Chondrocyte (in vitro differentiated cells): ENCODE results near the gene CDC34. TPM values are rescaled to one million over a fixed set of nuclear protein-coding genes. Genes with fewer than 3 reads are reported as not detected.
A peak's percentile ranks its signal among the peaks of the same experiment; 100 is the strongest.

Experiments used
- DNase-seq: peaks from one replicate; pipeline ENCODE4 v3.0.0; 2021; ENCODE audit warnings: mixed read lengths, low spot score
- H3K27ac Mint-ChIP-seq: one replicate; pipeline ENCODE4 v1.8.0; 2021; ENCODE audit warnings: mild to moderate bottlenecking, moderate library complexity, mixed read lengths; ENCODE audit not compliant: unreplicated experiment
- H3K27me3 Mint-ChIP-seq: 2 replicates; pipeline ENCODE4 v1.8.0; 2021; ENCODE audit warnings: low read depth, mixed read lengths
- H3K36me3 Mint-ChIP-seq: 2 replicates; pipeline ENCODE4 v1.8.0; 2021; ENCODE audit warnings: low read depth, mixed read lengths
- H3K4me1 Mint-ChIP-seq: 2 replicates; pipeline ENCODE4 v1.8.0; 2021; ENCODE audit warnings: low read depth, mild to moderate bottlenecking, mixed read lengths
- H3K4me3 Mint-ChIP-seq: one replicate; pipeline ENCODE4 v1.8.0; 2021; ENCODE audit warnings: mild to moderate bottlenecking, moderate library complexity, mixed read lengths; ENCODE audit not compliant: unreplicated experiment
- H3K9me3 Mint-ChIP-seq: 2 replicates; pipeline ENCODE4 v1.8.0; 2021; ENCODE audit warnings: low read depth, mixed read lengths
- long read RNA-seq: library from polyadenylated mRNA; stranded (forward); transcript quantifications from one replicate; pipeline ENCODE4 v2.0.0, GENCODE V29; 2021
- total RNA-seq: library from RNA; stranded (reverse); gene quantifications from 3 replicates; pipeline ENCODE4 v1.2.1, GENCODE V29; 2021
- TF ChIP-seq, protein P1 (sequence below): fragments of 200-600 bp; sonication (generic); IDR thresholded peaks from 2 replicates; pipeline ENCODE4 v1.5.0; 2021; ENCODE audit warnings: antibody characterized with exemption, mild to moderate bottlenecking, moderate library complexity

The CDC34 gene, protein sequence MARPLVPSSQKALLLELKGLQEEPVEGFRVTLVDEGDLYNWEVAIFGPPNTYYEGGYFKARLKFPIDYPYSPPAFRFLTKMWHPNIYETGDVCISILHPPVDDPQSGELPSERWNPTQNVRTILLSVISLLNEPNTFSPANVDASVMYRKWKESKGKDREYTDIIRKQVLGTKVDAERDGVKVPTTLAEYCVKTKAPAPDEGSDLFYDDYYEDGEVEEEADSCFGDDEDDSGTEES
- total RNA-seq: 41.4 to 71.1 TPM (median 66.9 TPM) in 3 replicates
- long read RNA-seq, transcript CDC34-201 (5 exons, 1,471 nt): major isoform, 133 of 161 reads
- long read RNA-seq, partial matches to known transcripts: 16 of 161 reads
- long read RNA-seq, other reads (novel, unspliced or antisense): 8 of 161 reads

GRCh38 chr19:531753-532560 lies at the start of gene CDC34:
Gene CDC34, plus strand, starts transcription at chr19:531760. Its CDS starts 172 bp downstream, at chr19:531932.
- H3K4me3 Mint-ChIP-seq: peak within 1 kb of the TSS; percentile 88
- no peaks in the 10 kb centered on the region for H3K27me3 Mint-ChIP-seq
- H3K36me3 Mint-ChIP-seq: peaks cover 1% of the 10 kb centered on the region
- H3K9me3 Mint-ChIP-seq: no peaks in the 10 kb centered on the region
- peaks cover 18% of the 10 kb centered on the region for H3K4me1 Mint-ChIP-seq
- peak within 1 kb of the TSS; percentile 96 for H3K27ac Mint-ChIP-seq
- peak; percentile 79 for DNase-seq
- TF ChIP-seq, protein P1, sequence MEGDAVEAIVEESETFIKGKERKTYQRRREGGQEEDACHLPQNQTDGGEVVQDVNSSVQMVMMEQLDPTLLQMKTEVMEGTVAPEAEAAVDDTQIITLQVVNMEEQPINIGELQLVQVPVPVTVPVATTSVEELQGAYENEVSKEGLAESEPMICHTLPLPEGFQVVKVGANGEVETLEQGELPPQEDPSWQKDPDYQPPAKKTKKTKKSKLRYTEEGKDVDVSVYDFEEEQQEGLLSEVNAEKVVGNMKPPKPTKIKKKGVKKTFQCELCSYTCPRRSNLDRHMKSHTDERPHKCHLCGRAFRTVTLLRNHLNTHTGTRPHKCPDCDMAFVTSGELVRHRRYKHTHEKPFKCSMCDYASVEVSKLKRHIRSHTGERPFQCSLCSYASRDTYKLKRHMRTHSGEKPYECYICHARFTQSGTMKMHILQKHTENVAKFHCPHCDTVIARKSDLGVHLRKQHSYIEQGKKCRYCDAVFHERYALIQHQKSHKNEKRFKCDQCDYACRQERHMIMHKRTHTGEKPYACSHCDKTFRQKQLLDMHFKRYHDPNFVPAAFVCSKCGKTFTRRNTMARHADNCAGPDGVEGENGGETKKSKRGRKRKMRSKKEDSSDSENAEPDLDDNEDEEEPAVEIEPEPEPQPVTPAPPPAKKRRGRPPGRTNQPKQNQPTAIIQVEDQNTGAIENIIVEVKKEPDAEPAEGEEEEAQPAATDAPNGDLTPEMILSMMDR: no peak

- DNase-seq: no peak
- peaks cover 8% of the 10 kb centered on the region for H3K9me3 Mint-ChIP-seq
- no peaks in the 10 kb centered on the region for H3K27me3 Mint-ChIP-seq
- TF ChIP-seq, protein P1: peak; percentile 17
- H3K36me3 Mint-ChIP-seq: peaks cover 3% of the 10 kb centered on the region
- no peak overlapping the region for H3K27ac Mint-ChIP-seq
- no peak overlapping the region for H3K4me3 Mint-ChIP-seq
- H3K4me1 Mint-ChIP-seq: peaks cover 17% of the 10 kb centered on the region
Observed at GRCh38 chr19:482186-483041, 49.1 kb upstream of the CDC34 start.

DNA sequence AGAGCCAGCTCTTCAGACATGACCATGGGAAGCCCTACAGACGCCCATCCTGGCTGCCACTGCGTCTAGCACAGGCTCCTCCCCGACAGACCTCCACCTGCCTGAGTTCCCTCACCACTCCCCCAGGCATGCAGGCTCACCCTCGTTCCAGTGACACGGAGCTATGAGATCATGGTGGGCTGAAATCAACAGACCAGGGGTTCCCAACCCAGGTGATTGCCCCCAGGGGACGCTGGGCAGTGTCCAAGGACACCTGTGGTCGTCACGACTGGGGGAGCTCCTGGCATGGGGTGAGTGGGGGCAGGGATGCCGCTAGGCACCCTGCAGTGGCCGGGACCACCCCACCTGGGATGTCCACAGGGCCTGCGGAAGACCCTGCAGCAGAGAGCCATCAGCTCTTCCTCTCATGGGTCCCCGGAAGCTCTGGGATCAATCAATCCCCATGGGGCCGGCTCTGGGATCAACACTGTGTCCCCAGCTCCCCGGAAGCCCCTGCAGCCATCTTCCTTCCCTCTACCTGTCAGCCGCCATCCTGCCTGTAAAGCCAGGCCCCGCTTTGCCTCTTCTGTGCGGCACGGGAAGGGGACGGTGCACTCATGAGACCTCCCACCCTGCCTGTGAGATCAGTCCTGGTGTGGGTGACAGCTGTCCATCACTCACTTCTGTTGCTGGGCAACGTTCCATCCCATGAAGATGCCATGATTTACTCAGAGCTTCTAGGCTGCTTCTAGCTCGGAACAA lies 48.1 kb upstream of the CDC34 start:
- Mint-ChIP-seq H3K36me3 (peaks cover 3% of the 10 kb centered on the region), H3K9me3 (peaks cover 8% of the 10 kb centered on the region), H3K4me3 (no peak overlapping the region), H3K27me3 (no peaks in the 10 kb centered on the region), H3K27ac (no peak overlapping the region), H3K4me1 (peaks cover 22% of the 10 kb centered on the region)
- DNase-seq: no peak
- TF ChIP-seq, protein P1: no peak

GRCh38 chr19:484494-484893 lies 47.1 kb upstream of the CDC34 start:
- Mint-ChIP-seq H3K4me1 (peaks cover 23% of the 10 kb centered on the region), H3K27ac (no peak overlapping the region), H3K27me3 (no peaks in the 10 kb centered on the region), H3K36me3 (peaks cover 3% of the 10 kb centered on the region), H3K9me3 (peaks cover 8% of the 10 kb centered on the region), H3K4me3 (no peak overlapping the region)
- DNase-seq: no peak
- TF ChIP-seq, protein P1: no peak
